GM19395 (cell line): ENCODE results near the gene SRSF7.
"Not testable (repeated sequence)": the region's sequence is repeated elsewhere in the genome, so short reads cannot be mapped to it uniquely, and the experiment has no call there.

Source experiments
- ATAC-seq: cut with Tn5 transposase; IDR thresholded peaks from one replicate; pipeline ENCODE4 v1.9.1; 2021; ENCODE audit warnings: mild to moderate bottlenecking, moderate library complexity; ENCODE audit not compliant: unreplicated experiment

Gene SRSF7

GRCh38 chr2:38754506-38754905 is 3.3 kb upstream of the SRSF7 start:
- no peak for ATAC-seq

GRCh38 chr2:38754049-38754448 is 2.9 kb upstream of the SRSF7 start:
- no peak for ATAC-seq

DNA sequence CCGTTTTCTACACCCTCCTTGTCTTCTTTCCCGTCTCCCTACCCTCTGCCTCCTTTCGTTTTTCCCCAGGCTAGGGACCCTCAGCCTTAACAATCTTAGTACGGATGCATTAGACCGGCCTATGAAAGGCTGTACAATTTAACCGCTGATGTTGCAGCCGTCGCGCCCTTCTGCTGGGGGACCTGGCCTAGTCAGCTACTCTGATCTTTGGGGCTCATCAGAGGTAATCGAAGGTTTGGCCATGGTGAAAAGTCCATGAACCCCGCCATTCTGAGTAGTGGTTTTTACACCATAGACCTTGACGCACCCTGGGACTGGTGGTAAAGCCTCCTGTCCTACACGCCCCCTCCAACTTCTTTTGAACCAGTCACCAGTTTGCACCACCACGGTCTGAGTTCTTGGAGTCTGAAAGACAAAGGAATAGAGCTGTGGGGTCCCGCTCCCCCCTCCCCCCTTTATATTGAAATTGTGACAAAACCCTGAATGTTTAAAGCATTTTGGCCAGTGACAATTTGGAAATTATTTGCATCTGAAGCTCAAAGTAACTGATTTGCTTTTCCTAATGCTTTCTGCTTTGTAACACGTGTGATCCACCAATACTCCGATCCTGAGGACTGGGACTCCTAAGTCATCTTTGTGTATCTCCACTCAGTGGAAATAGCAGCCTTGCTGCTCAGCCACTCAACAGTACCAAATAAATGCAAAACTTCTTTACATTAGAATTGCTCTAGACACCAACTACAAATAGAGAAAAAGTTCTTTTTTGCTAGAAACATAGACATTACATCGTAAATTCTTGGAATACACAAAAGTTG is 642 bp upstream of the SRSF7 start:
- peak; percentile 27 for ATAC-seq

GRCh38 chr2:38750011-38750890 is 910 bp downstream of the SRSF7 start:
- ATAC-seq: peak; percentile 23

DNA sequence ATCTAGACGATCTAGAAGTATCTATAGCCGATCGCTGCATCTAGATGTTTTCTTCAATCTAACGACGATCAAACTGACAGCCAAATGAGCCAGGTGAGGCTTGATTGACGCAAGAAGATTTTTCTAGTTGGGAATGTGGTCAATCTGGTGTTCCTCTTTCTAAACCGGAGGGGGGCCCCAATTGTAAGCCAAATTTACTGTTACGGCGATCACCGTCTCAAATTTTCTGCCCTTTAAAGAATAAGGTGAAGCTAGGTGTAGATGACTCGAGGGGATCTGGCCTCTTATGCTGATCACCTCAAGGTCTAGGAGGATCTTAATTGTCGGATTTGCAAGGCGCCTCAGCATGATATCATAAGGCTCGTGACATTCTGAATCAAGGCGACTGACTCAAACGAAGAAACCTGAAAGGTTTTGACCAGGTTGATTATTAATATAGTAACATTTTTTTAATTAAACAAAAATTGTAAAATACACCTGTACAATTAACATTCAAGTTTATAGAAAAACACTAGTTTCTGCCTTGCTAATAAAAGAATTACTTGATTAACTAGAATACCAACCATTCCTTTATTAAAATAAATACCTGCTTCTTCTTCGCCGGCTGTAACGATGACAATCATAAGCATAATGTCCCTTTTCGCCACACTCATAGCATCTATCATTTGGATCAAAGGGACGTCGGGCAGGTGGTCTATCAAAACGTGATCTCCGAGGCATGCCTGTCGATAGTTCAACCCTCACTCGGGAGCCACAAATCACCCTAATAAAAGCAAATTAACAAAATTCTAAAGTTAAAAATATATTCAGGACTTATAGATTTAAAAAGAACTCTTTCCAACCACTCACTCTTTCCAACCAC is 2.0 kb downstream of the SRSF7 start:
- no peak for ATAC-seq

DNA sequence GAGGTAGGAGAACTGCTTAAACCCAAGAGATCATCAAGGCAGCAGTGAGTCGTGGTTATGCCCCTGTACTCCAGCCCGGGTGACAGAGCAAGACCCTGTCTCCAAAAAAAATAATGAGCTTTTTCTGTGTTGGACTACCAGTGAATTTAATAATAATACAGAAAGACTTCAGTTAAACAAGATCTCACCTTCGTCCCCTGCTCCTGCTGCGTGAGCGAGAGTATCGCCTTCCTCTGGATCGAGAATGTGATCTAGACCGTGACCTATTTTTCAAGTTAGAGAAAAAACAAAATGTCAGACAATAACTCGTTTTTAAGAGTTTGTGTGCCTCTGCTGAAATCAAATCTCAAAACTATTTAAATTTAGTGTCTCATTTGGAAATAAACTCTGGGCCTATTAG is 2.8 kb downstream of the SRSF7 start:
- ATAC-seq: no peak

- no peak for ATAC-seq
These were observed 3.3 kb downstream of the SRSF7 start for GRCh38 chr2:38747819-38748218.

GRCh38 chr2:38747007-38747424 is 4.1 kb downstream of the SRSF7 start:
- no peak for ATAC-seq

GRCh38 chr2:38745267-38745666 is 5.9 kb downstream of the SRSF7 start:
- no peak for ATAC-seq

DNA sequence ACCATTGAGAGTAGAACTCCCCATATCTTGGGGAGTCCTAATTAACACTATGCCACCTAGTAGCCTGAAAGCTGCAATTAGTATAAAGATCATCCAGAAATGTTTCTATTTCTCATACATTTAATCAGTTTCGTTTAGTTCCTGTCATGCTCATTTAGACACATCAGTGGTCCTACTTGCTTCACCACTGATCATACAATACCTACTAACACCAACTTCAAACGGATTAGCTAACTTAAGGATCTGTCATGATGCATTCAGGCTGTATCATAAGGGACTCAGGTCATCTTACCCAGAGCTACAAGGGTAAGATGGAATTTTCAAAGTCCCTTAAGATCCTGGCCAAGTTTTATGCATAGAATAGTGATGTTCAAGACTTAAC is 6.8 kb downstream of the SRSF7 start:
- no peak for ATAC-seq

DNA sequence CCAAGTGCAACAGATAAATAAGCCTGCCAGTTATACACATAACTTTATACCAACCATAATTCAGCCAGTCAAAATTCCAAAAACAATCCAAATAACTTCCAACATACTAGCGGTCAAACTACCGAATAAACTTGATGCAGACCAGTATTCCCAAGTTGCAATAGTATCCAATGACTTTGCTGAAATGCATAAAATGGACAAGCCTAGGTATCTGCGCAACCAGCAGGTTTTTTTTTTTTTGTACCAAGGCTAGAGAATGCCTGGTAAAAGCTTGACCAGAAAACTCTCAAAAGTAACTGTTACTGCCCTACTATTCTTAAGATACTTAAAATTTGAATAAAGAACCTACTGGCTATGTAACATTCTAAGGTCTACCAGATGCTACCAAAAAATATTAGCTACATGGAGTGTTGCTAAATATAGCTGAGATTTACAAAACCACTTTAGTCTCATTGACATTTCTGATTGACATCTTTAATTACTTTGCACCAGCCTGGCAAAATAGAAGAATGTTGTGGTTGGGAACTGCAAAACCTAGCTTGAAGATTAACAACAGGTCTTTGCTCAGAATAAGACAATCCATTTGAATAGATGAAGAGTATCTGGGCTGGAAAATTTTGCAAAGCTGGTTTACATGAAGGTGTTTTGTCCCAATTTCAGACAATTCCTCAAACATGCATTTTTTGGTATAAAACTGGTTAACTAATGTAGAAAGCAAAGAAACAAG is 7.3 kb downstream of the SRSF7 start:
- no peak for ATAC-seq

DNA sequence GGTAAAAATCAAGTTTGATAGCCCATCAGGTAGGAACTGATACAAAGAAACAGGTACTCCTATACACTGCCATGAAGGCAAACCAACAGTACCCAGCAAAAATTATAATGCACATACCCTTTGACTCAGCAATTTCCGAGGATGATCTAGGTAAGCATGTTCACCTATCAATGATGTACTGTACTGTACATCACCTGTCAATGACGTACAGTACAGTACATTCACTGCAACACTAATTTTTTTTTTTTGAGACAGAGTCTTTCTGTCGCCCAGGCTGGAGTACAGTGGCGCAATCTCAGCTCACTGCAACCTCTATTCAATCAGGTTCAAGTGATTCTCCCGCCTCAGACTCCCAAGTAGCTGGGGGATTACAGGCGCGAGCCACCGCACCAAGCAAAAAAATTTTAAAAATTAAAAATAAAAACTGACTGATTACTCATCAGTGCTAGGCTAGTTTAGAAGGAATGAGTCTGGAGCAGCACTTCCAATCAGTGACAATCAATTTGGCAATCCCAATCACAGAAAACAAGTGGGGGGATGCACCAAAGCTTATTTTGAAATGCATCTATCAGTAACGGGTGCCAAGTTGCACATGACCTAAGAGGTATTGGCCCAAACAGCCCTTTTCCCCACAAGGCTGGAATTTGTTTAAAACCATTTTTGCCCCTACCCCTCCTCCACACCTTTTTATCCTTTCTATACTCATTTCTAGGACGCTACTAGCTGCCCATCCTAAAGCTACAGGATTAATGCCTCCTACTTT is 8.2 kb downstream of the SRSF7 start:
- ATAC-seq: no peak

- no peak for ATAC-seq
These were observed 10.1 kb downstream of the SRSF7 start for GRCh38 chr2:38740851-38741731.

- ATAC-seq: no peak
These were observed 11.6 kb downstream of the SRSF7 start for GRCh38 chr2:38739524-38739923.

GRCh38 chr2:38737925-38738324 is 13.2 kb downstream of the SRSF7 start:
- no peak for ATAC-seq

GRCh38 chr2:38737000-38737698 is 14.0 kb downstream of the SRSF7 start:
- not testable (repeated sequence) for ATAC-seq

DNA sequence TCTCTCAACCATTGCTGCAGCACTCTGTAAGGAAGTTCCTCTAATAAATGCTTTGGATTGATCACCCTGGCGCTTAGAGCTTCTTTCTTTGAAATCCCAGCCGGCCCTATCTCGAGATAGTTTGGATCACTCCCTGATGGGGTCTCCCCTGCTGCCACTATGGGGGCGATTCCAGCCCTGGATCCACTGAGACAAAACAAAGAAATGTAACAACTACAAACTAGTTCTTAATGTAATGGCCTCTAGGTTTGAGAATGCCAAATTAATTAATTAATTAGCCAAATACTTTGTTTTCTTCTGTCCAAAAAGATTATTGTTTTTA is 15.2 kb downstream of the SRSF7 start:
- ATAC-seq: no peak
